Kasumi-1 (cell line): ENCODE data around the gene IL17RD.
A peak's percentile ranks its signal among the peaks of the same experiment; 100 is the strongest.

ENCODE experiments used
- DNase-seq, 2 experiments: peaks; one replicate each; lab custom pipeline; 2025; lab: John Stamatoyannopoulos, UW

Gene IL17RD

GRCh38 chr3:57164657-57165573 lies at the start of gene IL17RD:
IL17RD (minus strand) TSS chr3:57165353; CDS start chr3:57165286, 67 bp downstream.
- peak; percentile 15 to 45 for DNase-seq

GRCh38 chr3:57206423-57206822 lies 41.3 kb upstream of the IL17RD start:
- no peak for DNase-seq

- peak in 1 of 2 experiments; percentile 18 for DNase-seq
Measured at GRCh38 chr3:57199895-57200297, 34.7 kb upstream of the IL17RD start, which contains the start of gene HESX1. HESX1 (minus strand) TSS chr3:57199978; CDS start chr3:57199918, 60 bp downstream.

GRCh38 chr3:57194641-57195040 lies 29.5 kb upstream of the IL17RD start:
- no peak for DNase-seq

GRCh38 chr3:57192028-57192427 lies 26.9 kb upstream of the IL17RD start:
- DNase-seq = no peak

- no peak for DNase-seq
Measured at GRCh38 chr3:57184526-57184925, 19.4 kb upstream of the IL17RD start.

GRCh38 chr3:57179580-57180410 lies 14.6 kb upstream of the IL17RD start:
- DNase-seq = peak; percentile 68 to 70

- DNase-seq = no peak
Measured at GRCh38 chr3:57176045-57176444, 10.9 kb upstream of the IL17RD start.

- peak; percentile 37 to 40 for DNase-seq
Measured at GRCh38 chr3:57173687-57174086, 8.5 kb upstream of the IL17RD start.

GRCh38 chr3:57170946-57171345 lies 5.8 kb upstream of the IL17RD start:
- DNase-seq = no peak

- DNase-seq = peak; percentile 60 to 66
Measured at GRCh38 chr3:57169872-57170623, 4.9 kb upstream of the IL17RD start.

GRCh38 chr3:57169108-57169507 lies 4.0 kb upstream of the IL17RD start:
- no peak for DNase-seq

- DNase-seq = no peak
Measured at GRCh38 chr3:57168151-57168550, 3.0 kb upstream of the IL17RD start.

- no peak for DNase-seq
Measured at GRCh38 chr3:57166660-57167059, 1.5 kb upstream of the IL17RD start.

- DNase-seq = no peak
Measured at GRCh38 chr3:57165641-57166040, 488 bp upstream of the IL17RD start.

GRCh38 chr3:57164217-57164656 lies 916 bp downstream of the IL17RD start:
- no peak for DNase-seq

- no peak for DNase-seq
Measured at GRCh38 chr3:57163751-57164150, 1.4 kb downstream of the IL17RD start.

GRCh38 chr3:57161915-57162314 lies 3.2 kb downstream of the IL17RD start:
- DNase-seq = no peak

GRCh38 chr3:57160765-57161538 lies 4.2 kb downstream of the IL17RD start:
- no peak for DNase-seq

- DNase-seq = no peak
Measured at GRCh38 chr3:57160076-57160764, 4.9 kb downstream of the IL17RD start.
